Measurements from ENCODE around the gene TSHR. TPM values are rescaled to one million over a fixed set of nuclear protein-coding genes. Genes with fewer than 3 reads are reported as not detected.
A peak's percentile ranks its signal among the peaks of the same experiment; 100 is the strongest.

The TSHR gene
- total RNA-seq, 1 experiment from 2014 or later, result not detected

GRCh38 chr14:81170104-81170828 is 214.8 kb downstream of the TSHR start (continued):
- peak; percentile 80; the same call in 1 of the 2 replicates for TF ChIP-seq AFF4 (CRISPR knock-in tag; IDR thresholded peaks at IDR 0.05; ENCODE audit: borderline replicate concordance)
- TF ChIP-seq KAT7 (CRISPR knock-in tag; IDR thresholded peaks at IDR 0.05; ENCODE audit: borderline replicate concordance), result no peak
- no peak for TF ChIP-seq E2F1 (CRISPR knock-in tag; IDR thresholded peaks at IDR 0.05)

- POLR2A ChIA-PET, result interaction anchor here (1.3 to 2.1 kb wide), 2 partner anchors 48 to 50 kb away, joined by 9 to 12 read pairs; partner anchors contain the start of gene GTF2A1
- H3K27me3 Mint-ChIP-seq (ENCODE audit: low read depth), result no peaks in the 10 kb centered on the region; the same call in 1 of the 2 replicates
- no peak for ATAC-seq
- H3K4me1 Mint-ChIP-seq, result peaks cover 6% of the 10 kb centered on the region
- peak overlapping the region; percentile 88 for H3K4me3 Mint-ChIP-seq
- no peak for TF ChIP-seq JUN (CRISPR knock-in tag; IDR thresholded peaks at IDR 0.05)
- H3K9me3 Mint-ChIP-seq, result peaks cover 6% of the 10 kb centered on the region
- CTCF ChIA-PET, result interaction anchor here (1.0 to 1.4 kb wide), 7 partner anchors 10 to 363 kb away, joined by 3 to 15 read pairs (median 7); partner anchors contain the start of gene CEP128
- no peak for DNase-seq (ENCODE audit: low spot score)
- 0 out of 2 replicates have a peak overlapping the region, but pooled peaks have one; percentile 85 for H3K27ac Mint-ChIP-seq
- no peaks in the 10 kb centered on the region for H3K36me3 Mint-ChIP-seq
Observed at GRCh38 chr14:81170829-81171195, 215.4 kb downstream of the TSHR start.

GRCh38 chr14:81172353-81172752 is 216.9 kb downstream of the TSHR start:
- CTCF ChIA-PET, result interaction anchor here (1.0 to 1.1 kb wide), 2 partner anchors 8 to 293 kb away, joined by 3 to 5 read pairs; no protein-coding TSS in a partner anchor
- POLR2A ChIA-PET, result interaction anchor here (0.7 kb wide), 1 partner anchor 46 kb away, joined by 4 read pairs; no protein-coding TSS in a partner anchor
- TF ChIP-seq ATF6 (CRISPR knock-in tag; IDR thresholded peaks at IDR 0.05) (no peak), AR (CRISPR knock-in tag; IDR thresholded peaks at IDR 0.05) (no peak), ELF4 (CRISPR knock-in tag; IDR thresholded peaks at IDR 0.05; ENCODE audit: low read depth) (no peak), CREM (CRISPR knock-in tag; IDR thresholded peaks at IDR 0.05) (no peak), ZNF416 (CRISPR knock-in tag; IDR thresholded peaks at IDR 0.05) (no peak)
- no peak overlapping the region for H3K27ac Mint-ChIP-seq
- H3K27me3 Mint-ChIP-seq (ENCODE audit: low read depth), result no peaks in the 10 kb centered on the region; the same call in 1 of the 2 replicates
- no peak overlapping the region for H3K4me3 Mint-ChIP-seq
- DNase-seq (ENCODE audit: low spot score), result no peak
- ATAC-seq, result no peak
- H3K36me3 Mint-ChIP-seq, result no peaks in the 10 kb centered on the region
- peaks cover 6% of the 10 kb centered on the region for H3K9me3 Mint-ChIP-seq
- peaks cover 6% of the 10 kb centered on the region for H3K4me1 Mint-ChIP-seq
